Activated B cell treated with CpG ODN at 0.5 μM for 24 hours (primary cell): ENCODE measurements around the gene ZBTB47. TPM values are rescaled to one million over a fixed set of nuclear protein-coding genes. Genes with fewer than 3 reads are reported as not detected.

Source experiments
- ATAC-seq: fragments of 200-7000 bp; cut with Tn5 transposase; one replicate; pipeline ENCODE4 v1.10.0; 2021; ENCODE audit warnings: low read depth, mild to moderate bottlenecking, moderate library complexity
- CTCF ChIA-PET: fragments of 350-600 bp; sonication (Branson Sonifier 250); formaldehyde crosslinking; loops from one replicate; lab custom pipeline; 2021; ENCODE audit warnings: antibody characterized with exemption; lab: Charles Lee
- POLR2A ChIA-PET: fragments of 350-600 bp; sonication (Branson Sonifier 250); formaldehyde crosslinking; loops from one replicate; lab custom pipeline; 2021; ENCODE audit warnings: antibody characterized with exemption; lab: Charles Lee
- DNase-seq: peaks from one replicate; pipeline ENCODE4 v3.0.0; 2022
- H3K27ac Mint-ChIP-seq: one replicate; pipeline ENCODE4 v1.8.0; 2020; ENCODE audit warnings: mixed read lengths
- H3K27me3 Mint-ChIP-seq: one replicate; pipeline ENCODE4 v1.8.0; 2021; ENCODE audit warnings: mixed read lengths
- H3K36me3 Mint-ChIP-seq: one replicate; pipeline ENCODE4 v1.8.0; 2021; ENCODE audit warnings: low read depth, mixed read lengths
- H3K4me1 Mint-ChIP-seq: one replicate; pipeline ENCODE4 v1.8.0; 2021; ENCODE audit warnings: mixed read lengths
- H3K4me3 Mint-ChIP-seq: one replicate; pipeline ENCODE4 v1.8.0; 2020; ENCODE audit warnings: mild to moderate bottlenecking, mixed read lengths
- H3K9me3 Mint-ChIP-seq: one replicate; pipeline ENCODE4 v1.8.0; 2020; ENCODE audit warnings: mixed read lengths
- CTCF ChIP-seq: fragments of 200-600 bp; IDR thresholded peaks from one replicate; pipeline ENCODE4 v1.8.0; 2022; ENCODE audit warnings: antibody characterized with exemption, mild to moderate bottlenecking
- intact Hi-C: fragments of 100-400 bp; cut with micrococcal nuclease; formaldehyde crosslinking; loops from one replicate; pipeline ENCODE4 v1.15.1; 2024
- total RNA-seq: library from RNA; stranded (reverse); gene quantifications from 2 replicates; pipeline ENCODE4 v1.2.3, GENCODE V29; 2022

Gene ZBTB47
- total RNA-seq, 1 donor from 2014 or later: 1.1 TPM

GRCh38 chr3:42666577-42666998, 13.1 kb downstream of the ZBTB47 start:
- H3K9me3 Mint-ChIP-seq: no peaks in the 10 kb centered on the region
- intact Hi-C loops: no loop called here
- no peak for DNase-seq
- no peaks in the 10 kb centered on the region for H3K36me3 Mint-ChIP-seq
- ChIA-PET POLR2A (no interaction called here), CTCF (no interaction called here)
- no peak for ATAC-seq
- H3K27me3 Mint-ChIP-seq: no peaks in the 10 kb centered on the region
- H3K27ac Mint-ChIP-seq: no peak overlapping the region
- no peak overlapping the region for H3K4me3 Mint-ChIP-seq
- peaks cover 12% of the 10 kb centered on the region for H3K4me1 Mint-ChIP-seq
- no peak for TF ChIP-seq CTCF

GRCh38 chr3:42667096-42667522, 13.6 kb downstream of the ZBTB47 start:
- intact Hi-C loops: no loop called here
- DNase-seq (no peak), ATAC-seq (no peak)
- Mint-ChIP-seq H3K4me3 (no peak overlapping the region), H3K36me3 (no peaks in the 10 kb centered on the region), H3K27me3 (no peaks in the 10 kb centered on the region), H3K27ac (no peak overlapping the region), H3K4me1 (peaks cover 12% of the 10 kb centered on the region), H3K9me3 (no peaks in the 10 kb centered on the region)
- POLR2A ChIA-PET: no interaction called here
- TF ChIP-seq CTCF: no peak
- CTCF ChIA-PET: no interaction called here

- no peaks in the 10 kb centered on the region for H3K27me3 Mint-ChIP-seq
- ChIA-PET POLR2A (no interaction called here), CTCF (no interaction called here)
- H3K36me3 Mint-ChIP-seq: no peaks in the 10 kb centered on the region
- ATAC-seq (no peak), DNase-seq (no peak)
- no peak overlapping the region for H3K4me3 Mint-ChIP-seq
- TF ChIP-seq CTCF: no peak
- no peak overlapping the region for H3K27ac Mint-ChIP-seq
- no peaks in the 10 kb centered on the region for H3K9me3 Mint-ChIP-seq
- H3K4me1 Mint-ChIP-seq: peaks cover 11% of the 10 kb centered on the region
- intact Hi-C loops: no loop called here
Measured at GRCh38 chr3:42667523-42668412, 14.3 kb downstream of the ZBTB47 start.

- ATAC-seq: no peak
Measured at GRCh38 chr3:42668413-42668760, 14.9 kb downstream of the ZBTB47 start.

More at GRCh38 chr3:42668413-42668760, 14.9 kb downstream of the ZBTB47 start:
- H3K27ac Mint-ChIP-seq: no peak overlapping the region
- ChIA-PET CTCF (no interaction called here), POLR2A (no interaction called here)
- no peaks in the 10 kb centered on the region for H3K27me3 Mint-ChIP-seq
- TF ChIP-seq CTCF: no peak
- intact Hi-C loops: no loop called here
- H3K4me3 Mint-ChIP-seq: no peak overlapping the region
- no peaks in the 10 kb centered on the region for H3K9me3 Mint-ChIP-seq
- H3K4me1 Mint-ChIP-seq: peaks cover 10% of the 10 kb centered on the region
- no peak for DNase-seq
- H3K36me3 Mint-ChIP-seq: no peaks in the 10 kb centered on the region
